Measurements from ENCODE around the gene AP1AR.

DNA sequence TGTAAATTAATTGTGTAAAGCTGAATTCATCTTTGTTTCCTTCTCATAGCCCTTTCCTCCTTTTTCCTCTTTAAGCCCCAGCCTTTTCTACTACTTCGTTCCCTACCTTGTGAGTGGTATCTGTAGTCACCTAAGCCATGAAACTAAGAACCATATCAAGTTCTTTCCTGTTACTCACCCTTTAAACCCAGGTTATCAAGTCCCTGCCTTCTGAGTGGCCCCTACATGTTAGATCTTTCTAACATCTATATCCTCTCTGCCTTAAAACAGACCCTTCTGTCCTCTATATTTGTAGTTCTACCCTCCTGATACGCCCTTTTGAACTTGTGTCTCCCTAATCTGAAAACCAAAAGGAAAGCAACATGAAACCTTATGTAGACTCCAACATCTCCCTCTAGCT is 7.2 kb downstream of the AP1AR start:
- TF ChIP-seq, protein P1, sequence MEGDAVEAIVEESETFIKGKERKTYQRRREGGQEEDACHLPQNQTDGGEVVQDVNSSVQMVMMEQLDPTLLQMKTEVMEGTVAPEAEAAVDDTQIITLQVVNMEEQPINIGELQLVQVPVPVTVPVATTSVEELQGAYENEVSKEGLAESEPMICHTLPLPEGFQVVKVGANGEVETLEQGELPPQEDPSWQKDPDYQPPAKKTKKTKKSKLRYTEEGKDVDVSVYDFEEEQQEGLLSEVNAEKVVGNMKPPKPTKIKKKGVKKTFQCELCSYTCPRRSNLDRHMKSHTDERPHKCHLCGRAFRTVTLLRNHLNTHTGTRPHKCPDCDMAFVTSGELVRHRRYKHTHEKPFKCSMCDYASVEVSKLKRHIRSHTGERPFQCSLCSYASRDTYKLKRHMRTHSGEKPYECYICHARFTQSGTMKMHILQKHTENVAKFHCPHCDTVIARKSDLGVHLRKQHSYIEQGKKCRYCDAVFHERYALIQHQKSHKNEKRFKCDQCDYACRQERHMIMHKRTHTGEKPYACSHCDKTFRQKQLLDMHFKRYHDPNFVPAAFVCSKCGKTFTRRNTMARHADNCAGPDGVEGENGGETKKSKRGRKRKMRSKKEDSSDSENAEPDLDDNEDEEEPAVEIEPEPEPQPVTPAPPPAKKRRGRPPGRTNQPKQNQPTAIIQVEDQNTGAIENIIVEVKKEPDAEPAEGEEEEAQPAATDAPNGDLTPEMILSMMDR (IDR thresholded peaks at IDR 0.05) = no peak
- TF ChIP-seq POLR2A (IDR thresholded peaks at IDR 0.05) = no peak

All from heart left ventricle (tissue), 13 donors.